Mucosa of descending colon (tissue), 3 donors: Measurements from ENCODE around the gene MINK1. TPM values are rescaled to one million over a fixed set of nuclear protein-coding genes. Genes with fewer than 3 reads are reported as not detected.
A peak's percentile ranks its signal among the peaks of the same experiment; 100 is the strongest.
"Not testable (repeated sequence)": the region's sequence is repeated elsewhere in the genome, so short reads cannot be mapped to it uniquely, and the experiment has no call there.

Experiments used
- ATAC-seq: fragments of 200-7000 bp; cut with Tn5 transposase; one replicate; pipeline ENCODE4 v1.9.1; 2020; ENCODE audit warnings: mild to moderate bottlenecking, moderate library complexity
- DNase-seq, 3 donors: peaks; one replicate each; pipeline ENCODE4 v3.0.0-alpha.2; 2020
- H3K36me3 ChIP-seq: fragments of 200-600 bp; one replicate; pipeline ENCODE4 v1.8.0; 2021; ENCODE audit warnings: low read depth, mild to moderate bottlenecking
- H3K4me1 ChIP-seq: fragments of 200-600 bp; one replicate; pipeline ENCODE4 v1.8.0; 2021; ENCODE audit warnings: low read depth, mild to moderate bottlenecking
- H3K4me3 ChIP-seq: fragments of 200-600 bp; one replicate; pipeline ENCODE4 v1.8.0; 2021; ENCODE audit warnings: mild to moderate bottlenecking
- H3K9me3 ChIP-seq: fragments of 200-600 bp; one replicate; pipeline ENCODE4 v1.8.0; 2021; ENCODE audit warnings: mild to moderate bottlenecking
- CTCF ChIP-seq: fragments of 200-600 bp; IDR thresholded peaks from one replicate; pipeline ENCODE4 v1.8.0; 2022; ENCODE audit warnings: antibody characterized with exemption, mild to moderate bottlenecking
- intact Hi-C, 2 donors: fragments of 100-400 bp; cut with DNase I in 1 of 2; cut with micrococcal nuclease in 1 of 2; formaldehyde crosslinking; loops; one replicate each; pipeline versions ENCODE4 v1.11.0 to v1.11.1; 2022; cut with DNase I, micrococcal nuclease
- total RNA-seq, 3 donors: library from RNA; stranded (reverse); fragmentation: NEBNext Ultra II Directional in 2 of 3; extraction: Animal tissue kit (Norgen Biotek cat#: 25700) in 2 of 3; gene quantifications; one replicate each; pipeline versions ENCODE4 v1.2.1 to v1.2.4, GENCODE V29; 2021 to 2023
- donor health status: DM: no; HTN: no; CAD: no; lungs with moderate emphysema.
- donor health status: DM: no; HTN: no; CAD: no.
- donor health status: DM: no; HTN: yes; CAD: no.

MINK1 gene
- total RNA-seq, 3 donors from 2014 or later = 140 to 227 (median 170) TPM

GRCh38 chr17:4919511-4920047 lies 86.4 kb downstream of the MINK1 start:
- H3K4me3 ChIP-seq = no peak overlapping the region
- no peak for ATAC-seq
- H3K9me3 ChIP-seq = no peaks in the 10 kb centered on the region
- no peak for TF ChIP-seq CTCF
- no peaks in the 10 kb centered on the region for H3K4me1 ChIP-seq
- DNase-seq = no peak
- no peaks in the 10 kb centered on the region for H3K36me3 ChIP-seq
- intact Hi-C loops = no loop called here

- H3K36me3 ChIP-seq = no peaks in the 10 kb centered on the region
- DNase-seq = peak in 2 of 3 donors; percentile 14 to 29
- no peaks in the 10 kb centered on the region for H3K9me3 ChIP-seq
- no peaks in the 10 kb centered on the region for H3K4me1 ChIP-seq
- intact Hi-C loops = no loop called here
- H3K4me3 ChIP-seq = no peak overlapping the region
- ATAC-seq = peak; percentile 13
- TF ChIP-seq CTCF = no peak
Measured at GRCh38 chr17:4920351-4921048, 87.4 kb downstream of the MINK1 start.

GRCh38 chr17:4921320-4921719 lies 88.2 kb downstream of the MINK1 start:
- Histone ChIP-seq H3K4me1 (no peaks in the 10 kb centered on the region), H3K9me3 (no peaks in the 10 kb centered on the region), H3K36me3 (no peaks in the 10 kb centered on the region), H3K4me3 (no peak overlapping the region)
- intact Hi-C loops = no loop called here
- DNase-seq = peak in 2 of 3 donors; percentile 7 to 8
- TF ChIP-seq CTCF = no peak
- ATAC-seq = no peak

GRCh38 chr17:4926577-4927335 lies 93.6 kb downstream of the MINK1 start:
- ATAC-seq, H3K36me3 ChIP-seq, H3K4me1 ChIP-seq, intact Hi-C loops, H3K9me3 ChIP-seq, H3K4me3 ChIP-seq: not testable (repeated sequence)
- DNase-seq = peak in 2 of 3 donors; percentile 6 to 10

- peak in 1 of 3 donors; percentile 27 for DNase-seq
- Histone ChIP-seq H3K36me3 (no peaks in the 10 kb centered on the region), H3K4me1 (no peaks in the 10 kb centered on the region), H3K9me3 (no peaks in the 10 kb centered on the region), H3K4me3 (no peak overlapping the region)
- no peak for ATAC-seq
- intact Hi-C loops = no loop called here
- no peak for TF ChIP-seq CTCF
Measured at GRCh38 chr17:4928881-4929280, 95.7 kb downstream of the MINK1 start.

GRCh38 chr17:4931963-4932362 lies 98.8 kb downstream of the MINK1 start, which contains the start of gene GP1BA:
Gene GP1BA (plus strand): TSS chr17:4932277. CDS start chr17:4932605, 328 bp downstream.
- intact Hi-C loops = no loop called here
- ATAC-seq = no peak
- TF ChIP-seq CTCF = no peak
- H3K4me1 ChIP-seq = peaks cover 7% of the 10 kb centered on the region
- no peaks in the 10 kb centered on the region for H3K9me3 ChIP-seq
- H3K4me3 ChIP-seq = no peak within 1 kb of the TSS
- no peaks in the 10 kb centered on the region for H3K36me3 ChIP-seq
- peak in 1 of 3 donors; percentile 23 for DNase-seq
